Breast epithelium (tissue), 4 donors: ENCODE data around the gene SPPL3. TPM values are rescaled to one million over a fixed set of nuclear protein-coding genes. Genes with fewer than 3 reads are reported as not detected.
A peak's percentile ranks its signal among the peaks of the same experiment; 100 is the strongest.
"Not testable (repeated sequence)": the region's sequence is repeated elsewhere in the genome, so short reads cannot be mapped to it uniquely, and the experiment has no call there.

ENCODE experiments used
- DNase-seq, 2 donors: peaks; one replicate each; pipeline ENCODE4 v3.0.0-alpha.2; 2019; ENCODE audit warnings: low spot score in 2 of 2
- H3K27ac ChIP-seq, 2 donors: fragments of 200-600 bp; sonication (generic) in 1 of 2; one replicate each; pipeline ENCODE4 v1.5.1; 2016 to 2019; ENCODE audit warnings: mild to moderate bottlenecking in 1 of 2
- H3K27me3 ChIP-seq, 2 donors: fragments of 200-600 bp; sonication (generic) in 1 of 2; one replicate each; pipeline versions ENCODE4 v1.5.1 to v1.6.0; 2017 to 2019; ENCODE audit warnings: control low read depth in 1 of 2, mild to moderate bottlenecking in 1 of 2
- H3K36me3 ChIP-seq: fragments of 200-600 bp; one replicate; pipeline ENCODE4 v1.5.1; 2019
- H3K4me1 ChIP-seq, 2 donors: fragments of 200-600 bp; sonication (generic); one replicate each; pipeline ENCODE4 v1.5.1; 2016 to 2019; ENCODE audit warnings: control low read depth in 1 of 2
- H3K4me3 ChIP-seq, 3 donors: fragments of 200-600 bp; sonication (generic); 1 replicate in 2 of 3; 2 replicates in 1 of 3; pipeline ENCODE4 v1.5.1; 2016 to 2019; ENCODE audit warnings: mild to moderate bottlenecking in 3 of 3, moderate library complexity in 2 of 3
- H3K9me3 ChIP-seq, 2 donors: fragments of 200-600 bp; sonication (generic) in 1 of 2; one replicate each; pipeline ENCODE4 v1.5.1; 2016 to 2019; ENCODE audit warnings: control low read depth in 1 of 2
- CTCF ChIP-seq, 3 donors: fragments of 450-650 bp; IDR thresholded peaks; one replicate each; pipeline ENCODE4 v1.5.1; 2016 to 2017; ENCODE audit warnings: antibody characterized with exemption in 3 of 3, mild to moderate bottlenecking in 3 of 3, moderate library complexity in 3 of 3
- POLR2A ChIP-seq: fragments of 450-650 bp; IDR thresholded peaks from one replicate; pipeline ENCODE4 v1.6.1; 2016; ENCODE audit warnings: antibody characterized with exemption, mild to moderate bottlenecking, moderate library complexity
- POLR2AphosphoS5 ChIP-seq, 3 donors: sonication (generic); formaldehyde crosslinking; IDR thresholded peaks; one replicate each; pipeline ENCODE4 v1.6.1; 2017; ENCODE audit warnings: antibody characterized with exemption in 3 of 3
- intact Hi-C: fragments of 100-400 bp; cut with DNase I; formaldehyde crosslinking; loops from one replicate; pipeline ENCODE4 v1.15.1; 2023; ENCODE audit warnings: low total_unique reads
- total RNA-seq, 3 donors: library from RNA; depleted of rRNA; stranded (reverse); fragments of >200 nt; gene quantifications; one replicate each; pipeline ENCODE4 v1.1.0, GENCODE V29; 2016

SPPL3 gene
- total RNA-seq, 3 donors from 2014 or later: 19.0 to 27.1 (median 22.0) TPM

GRCh38 chr12:120903412-120904196 is 554 bp downstream of the SPPL3 start:
- TF ChIP-seq POLR2A (no peak), CTCF (IDR thresholded peaks at IDR 0.05) (no peak), POLR2AphosphoS5 (IDR thresholded peaks at IDR 0.05) (no peak)
- peaks cover 0 to 9% of the 10 kb centered on the region in 2 donors for H3K4me1 ChIP-seq
- peak overlapping the region; percentile 96 to 98 (median 97) for H3K4me3 ChIP-seq
- intact Hi-C loops: no loop called here
- H3K9me3 ChIP-seq: no peaks in the 10 kb centered on the region
- H3K27ac ChIP-seq: peak overlapping the region; percentile 86 to 90
- H3K27me3 ChIP-seq: no peaks in the 10 kb centered on the region
- DNase-seq: peak; percentile 46 to 62
- H3K36me3 ChIP-seq: no peaks in the 10 kb centered on the region

- no peak for DNase-seq
- TF ChIP-seq CTCF (IDR thresholded peaks at IDR 0.05) (no peak), POLR2A (no peak), POLR2AphosphoS5 (IDR thresholded peaks at IDR 0.05) (no peak)
- peak overlapping the region; percentile 96 to 98 (median 97) for H3K4me3 ChIP-seq
- H3K36me3 ChIP-seq: no peaks in the 10 kb centered on the region
- peaks cover 0 to 9% of the 10 kb centered on the region in 2 donors for H3K4me1 ChIP-seq
- no peaks in the 10 kb centered on the region for H3K27me3 ChIP-seq
- peak overlapping the region; percentile 86 to 90 for H3K27ac ChIP-seq
- intact Hi-C loops: no loop called here
- no peaks in the 10 kb centered on the region for H3K9me3 ChIP-seq
Measured at GRCh38 chr12:120902846-120903411, 1.2 kb downstream of the SPPL3 start.

- H3K9me3 ChIP-seq: no peaks in the 10 kb centered on the region
- intact Hi-C loops: no loop called here
- H3K36me3 ChIP-seq: no peaks in the 10 kb centered on the region
- no peak for TF ChIP-seq CTCF (IDR thresholded peaks at IDR 0.05)
- TF ChIP-seq POLR2AphosphoS5 (IDR thresholded peaks at IDR 0.05): no peak
- TF ChIP-seq POLR2A: no peak
- no peaks in the 10 kb centered on the region for H3K4me1 ChIP-seq
- H3K4me3 ChIP-seq: no peak overlapping the region
- peak overlapping the region in 1 of 2 donors; percentile 17 for H3K27ac ChIP-seq
- H3K27me3 ChIP-seq: no peaks in the 10 kb centered on the region
- DNase-seq: no peak
Measured at GRCh38 chr12:120901818-120902217, 2.3 kb downstream of the SPPL3 start.

GRCh38 chr12:120901101-120901500 is 3.1 kb downstream of the SPPL3 start:
- H3K27me3 ChIP-seq, DNase-seq, H3K4me1 ChIP-seq, H3K36me3 ChIP-seq, H3K9me3 ChIP-seq, H3K4me3 ChIP-seq, intact Hi-C loops, H3K27ac ChIP-seq: not testable (repeated sequence)

- DNase-seq: no peak
- no peaks in the 10 kb centered on the region for H3K4me1 ChIP-seq
- H3K9me3 ChIP-seq: no peaks in the 10 kb centered on the region
- no peaks in the 10 kb centered on the region for H3K27me3 ChIP-seq
- no peak overlapping the region for H3K27ac ChIP-seq
- no peaks in the 10 kb centered on the region for H3K36me3 ChIP-seq
- intact Hi-C loops: no loop called here
- H3K4me3 ChIP-seq: no peak overlapping the region
- TF ChIP-seq POLR2AphosphoS5 (IDR thresholded peaks at IDR 0.05): no peak
- no peak for TF ChIP-seq CTCF (IDR thresholded peaks at IDR 0.05)
- TF ChIP-seq POLR2A: no peak
Measured at GRCh38 chr12:120895532-120895931, 8.6 kb downstream of the SPPL3 start.
